NCI-H2081 treated with DMSO at 0.1 percent for 48 hours (cell line): ENCODE measurements around the gene ASS1.

Experiments used
- DNase-seq: peaks from one replicate; lab custom pipeline; 2025; lab: John Stamatoyannopoulos, UW

ASS1 gene

DNA sequence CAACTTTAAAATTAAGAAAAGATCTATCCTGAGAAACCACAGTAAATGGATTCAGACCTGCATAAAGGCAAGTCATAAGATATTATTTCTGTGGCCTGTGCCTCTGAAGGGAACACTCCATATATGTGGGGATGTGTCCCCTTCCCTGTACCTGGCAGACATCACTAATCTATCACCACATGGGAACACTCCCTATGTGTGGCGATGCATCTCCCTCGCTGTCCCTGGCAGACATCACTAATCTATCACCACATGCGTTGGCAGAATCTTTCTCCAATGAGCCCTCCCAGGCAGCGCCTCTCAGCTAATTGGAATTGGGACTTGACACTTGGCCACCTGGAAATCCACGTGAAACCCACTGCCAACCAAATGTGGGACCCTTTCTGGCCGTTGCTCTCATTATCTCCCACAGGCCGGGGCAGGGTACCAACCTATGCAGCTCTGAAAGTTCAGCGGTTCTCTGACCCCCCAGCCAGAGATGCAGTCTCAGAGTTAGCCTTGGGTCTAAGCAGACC, 25.2 kb upstream of the ASS1 start:
- no peak for DNase-seq

DNA sequence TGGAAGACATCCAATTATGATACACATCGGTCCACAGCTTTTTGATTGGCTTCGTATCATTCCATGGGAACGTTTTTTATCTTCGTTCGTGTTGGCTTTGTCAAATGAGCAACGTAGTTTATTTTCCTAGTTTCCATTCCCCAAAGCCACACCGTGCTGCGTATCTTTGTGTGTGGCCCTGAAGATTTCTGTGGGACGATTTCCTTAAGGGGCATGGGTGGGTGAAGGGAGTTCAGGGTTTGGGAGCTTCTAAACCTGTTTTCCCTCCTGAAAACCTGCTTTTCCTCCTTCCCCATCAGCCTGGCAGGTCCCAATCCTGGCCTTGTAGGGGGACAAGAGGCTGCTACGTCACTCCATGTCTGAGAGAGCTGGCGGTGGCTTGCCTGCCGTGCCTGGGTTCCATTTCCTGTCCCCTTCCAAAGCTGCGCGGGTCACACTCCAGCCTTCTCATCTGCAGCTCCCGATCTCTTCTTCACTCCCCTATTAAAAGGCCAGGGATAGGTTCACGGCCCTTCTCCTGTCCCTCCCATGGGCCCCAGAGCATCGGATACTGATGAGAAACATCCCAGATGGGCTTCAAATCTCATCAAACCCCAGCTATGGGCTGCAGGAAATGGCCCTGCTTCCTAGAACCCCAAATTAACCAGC, 23.5 kb upstream of the ASS1 start:
- no peak for DNase-seq

DNA sequence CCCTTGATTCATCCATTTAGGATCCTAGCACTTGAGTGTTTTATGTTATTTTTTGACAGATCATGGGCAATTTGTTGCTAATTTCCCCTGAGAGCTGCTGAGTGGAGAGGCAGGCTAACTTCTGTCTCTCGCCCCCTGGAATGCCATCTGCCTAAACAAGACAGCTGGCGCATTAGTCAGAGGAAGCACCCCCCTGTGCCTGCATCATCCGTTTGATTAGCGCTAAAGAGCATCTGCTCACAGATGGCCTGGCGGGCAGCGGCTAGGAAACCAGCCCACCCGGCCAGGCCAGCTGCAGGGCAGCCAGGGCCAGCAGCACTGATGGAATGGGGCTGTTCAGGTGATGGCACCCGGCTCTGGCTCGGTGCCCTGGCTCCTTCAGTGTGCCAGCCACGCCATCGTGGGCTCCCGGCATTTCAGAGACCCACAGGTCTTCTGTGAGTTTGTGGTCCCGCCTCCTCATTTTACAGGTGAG, 22.9 kb upstream of the ASS1 start:
- DNase-seq, result no peak

DNA sequence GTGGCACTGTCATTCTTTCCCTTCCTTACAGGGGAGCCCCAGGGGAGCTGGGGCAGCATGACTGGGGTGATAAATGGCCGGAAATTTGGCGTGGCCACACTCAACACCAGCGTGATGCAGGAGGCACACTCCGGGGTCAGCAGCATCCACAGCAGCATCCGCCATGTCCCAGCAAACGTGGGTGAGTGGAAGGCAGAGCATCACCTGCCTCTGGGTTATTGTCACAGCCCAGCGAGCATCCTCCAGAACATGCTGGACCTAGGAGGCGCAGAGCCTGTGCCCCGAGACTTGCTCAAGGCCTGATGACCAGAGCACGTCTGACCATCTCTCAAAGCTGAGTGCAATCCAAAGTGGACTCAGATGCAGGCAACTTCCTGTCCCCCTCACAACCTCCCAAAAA, 22.2 kb upstream of the ASS1 start:
- no peak for DNase-seq

DNA sequence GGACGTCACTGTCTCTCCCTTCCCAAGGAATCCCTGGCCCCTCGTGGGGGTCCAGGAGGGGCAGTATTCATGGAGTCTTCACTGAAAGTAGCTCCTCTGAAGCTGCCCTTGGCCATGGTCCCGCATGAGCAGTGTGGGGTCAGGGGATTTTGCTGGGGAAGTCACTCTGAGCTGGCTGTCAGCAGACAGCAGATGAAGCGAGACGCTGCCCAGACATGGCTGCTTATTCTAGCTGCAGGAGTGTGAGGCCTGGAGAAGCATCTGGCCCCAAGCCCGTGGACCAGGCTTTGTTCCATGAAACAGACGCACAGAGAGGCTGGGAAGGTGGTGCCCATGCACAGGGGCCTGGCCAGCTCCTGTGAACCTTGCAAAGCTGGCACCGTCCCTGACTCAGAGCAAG, 21.5 kb upstream of the ASS1 start:
- no peak for DNase-seq

DNA sequence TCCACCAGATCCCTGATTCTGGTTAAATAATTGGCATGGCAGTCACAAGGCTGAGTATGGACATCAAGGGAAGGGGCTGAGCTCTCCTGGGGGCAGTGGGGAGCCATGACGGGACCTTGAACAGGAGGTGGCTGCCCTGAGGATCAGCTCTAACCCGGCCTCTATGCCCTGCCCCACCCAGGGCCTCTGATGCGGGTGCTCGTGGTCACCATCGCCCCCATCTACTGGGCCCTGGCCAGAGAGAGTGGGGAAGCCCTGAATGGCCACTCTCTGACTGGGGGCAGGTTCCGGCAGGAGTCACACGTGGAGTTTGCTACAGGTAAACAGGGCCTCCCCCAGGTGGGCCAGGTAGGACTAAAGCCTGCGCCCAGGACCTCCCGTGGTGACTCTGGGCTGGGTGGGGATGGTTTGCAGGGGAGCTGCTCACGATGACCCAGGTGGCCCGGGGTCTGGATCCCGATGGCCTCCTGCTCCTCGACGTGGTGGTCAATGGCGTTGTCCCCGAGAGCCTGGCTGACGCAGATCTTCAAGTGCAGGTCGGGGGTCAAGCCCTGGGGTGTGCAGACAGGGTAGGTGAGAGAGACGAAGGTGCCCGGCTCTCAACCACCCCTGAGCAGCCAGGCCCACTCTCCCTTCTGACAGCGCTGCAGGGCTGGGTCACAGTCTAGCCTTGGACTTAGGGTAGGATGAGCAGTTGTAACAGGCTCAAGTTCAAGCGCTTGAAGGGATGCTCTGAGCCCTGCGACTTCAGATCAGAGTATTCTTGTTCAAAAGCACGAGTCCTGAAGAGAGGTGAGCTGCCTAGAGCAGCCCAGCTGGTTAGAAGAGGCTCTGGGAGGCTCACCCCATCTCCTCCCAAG, 19.9 kb upstream of the ASS1 start:
- no peak for DNase-seq

DNA sequence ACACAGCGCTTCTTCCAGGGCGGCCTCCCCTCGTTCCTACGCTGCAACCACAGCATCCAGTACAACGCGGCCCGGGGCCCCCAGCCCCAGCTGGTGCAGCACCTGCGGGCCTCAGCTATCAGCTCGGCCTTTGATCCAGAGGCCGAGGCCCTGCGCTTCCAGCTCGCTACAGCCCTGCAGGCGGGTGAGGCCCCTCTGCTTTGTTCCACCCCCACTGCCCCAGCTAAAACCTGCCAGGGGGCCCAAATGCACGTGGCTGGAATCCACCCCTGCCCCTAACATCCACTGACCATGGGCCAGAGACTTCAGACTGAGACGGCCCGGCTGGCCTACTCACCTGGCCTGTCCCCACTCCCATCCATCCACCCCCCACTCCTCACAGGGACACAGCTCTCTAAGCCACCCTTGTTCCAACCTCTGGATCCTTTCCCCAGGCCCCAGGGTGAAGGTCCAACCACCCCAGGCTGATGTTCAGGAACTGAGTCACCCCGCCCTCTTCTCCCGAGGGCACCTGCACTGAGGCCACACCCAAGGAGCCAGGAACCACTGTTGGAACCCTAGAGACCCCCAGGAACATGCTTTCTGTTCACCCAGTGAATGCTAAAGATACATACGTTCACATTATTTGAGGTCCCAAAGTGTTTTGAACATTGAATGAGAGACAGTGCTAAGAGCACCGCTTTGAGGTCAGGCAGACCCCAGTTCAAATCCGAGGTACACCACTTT, 18.9 kb upstream of the ASS1 start:
- DNase-seq, result no peak

DNA sequence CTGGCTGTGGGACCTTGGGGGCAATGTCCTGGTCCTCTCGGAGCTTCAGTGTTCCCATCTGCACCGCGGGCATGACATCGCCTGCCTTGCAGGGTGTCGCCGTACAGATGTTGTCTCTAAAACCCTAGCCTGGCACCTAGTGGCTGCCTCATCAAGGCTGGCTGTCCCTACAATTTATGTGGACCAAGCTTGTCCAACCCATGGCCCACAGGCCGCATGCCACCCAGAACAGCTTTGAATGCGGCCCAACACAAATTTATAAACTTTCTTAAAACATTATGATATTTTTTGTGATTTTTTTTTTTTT, 18.3 kb upstream of the ASS1 start:
- no peak for DNase-seq

DNA sequence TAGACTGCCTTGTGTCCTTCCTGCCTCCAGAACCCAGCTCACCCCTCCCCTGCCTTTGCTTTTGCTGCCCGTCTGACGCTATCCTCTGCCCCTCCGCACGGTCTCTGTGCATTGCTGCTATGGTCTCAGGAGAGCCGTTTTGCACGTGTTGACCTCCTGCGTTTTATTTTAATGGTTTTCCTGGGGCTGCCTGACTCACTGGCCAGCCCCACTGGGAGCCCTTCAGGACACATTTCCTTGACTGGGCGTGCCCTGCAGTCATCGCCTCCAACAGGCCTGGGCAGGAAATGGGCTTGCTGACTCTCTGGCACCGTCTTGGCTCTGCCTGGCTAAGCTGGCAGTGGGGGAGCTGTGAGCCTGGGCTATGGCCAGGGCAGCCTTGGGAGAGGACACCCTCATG, 17.9 kb upstream of the ASS1 start:
- no peak for DNase-seq

DNA sequence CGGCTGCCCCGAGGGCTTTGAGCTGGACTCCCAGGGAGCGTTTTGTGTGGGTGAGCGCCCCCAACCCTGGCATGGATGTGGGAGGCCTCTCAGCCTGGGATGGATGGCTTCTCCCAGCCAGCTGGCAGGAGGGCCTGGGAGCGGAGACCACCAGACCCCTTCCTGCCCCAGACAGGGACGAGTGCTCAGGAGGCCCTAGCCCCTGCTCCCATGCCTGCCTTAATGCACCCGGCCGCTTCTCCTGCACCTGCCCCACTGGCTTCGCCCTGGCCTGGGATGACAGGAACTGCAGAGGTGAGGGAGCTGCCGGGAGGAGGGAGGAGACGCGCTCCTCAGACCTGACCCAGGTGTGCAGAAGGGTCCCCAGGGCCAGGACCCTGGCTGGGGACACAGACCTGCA, 17.4 kb upstream of the ASS1 start:
- DNase-seq, result no peak

DNA sequence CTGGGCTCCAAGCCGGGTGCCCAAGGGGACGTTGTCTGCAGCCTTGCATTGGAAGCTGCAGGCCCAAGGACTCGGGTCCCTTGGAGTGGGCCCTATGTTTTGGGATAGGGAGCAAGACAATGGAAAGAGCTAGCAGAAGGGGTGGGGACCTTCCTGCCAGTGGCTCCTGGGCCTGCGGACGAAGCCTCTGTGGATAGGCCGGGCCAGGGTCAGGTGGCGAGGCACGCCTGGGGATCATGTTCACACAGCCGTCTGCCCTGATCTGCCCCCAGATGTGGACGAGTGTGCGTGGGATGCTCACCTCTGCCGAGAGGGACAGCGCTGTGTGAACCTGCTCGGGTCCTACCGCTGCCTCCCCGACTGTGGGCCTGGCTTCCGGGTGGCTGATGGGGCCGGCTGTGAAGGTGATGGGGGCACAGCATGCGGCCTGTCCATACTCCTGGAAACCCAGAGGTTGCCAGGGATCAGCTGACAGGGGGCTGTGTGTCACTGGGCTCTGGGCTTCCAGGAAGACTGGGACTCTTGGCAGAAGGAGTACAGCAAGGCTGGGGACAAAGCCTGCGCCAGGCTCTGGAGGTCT, 16.6 kb upstream of the ASS1 start:
- DNase-seq, result no peak

DNA sequence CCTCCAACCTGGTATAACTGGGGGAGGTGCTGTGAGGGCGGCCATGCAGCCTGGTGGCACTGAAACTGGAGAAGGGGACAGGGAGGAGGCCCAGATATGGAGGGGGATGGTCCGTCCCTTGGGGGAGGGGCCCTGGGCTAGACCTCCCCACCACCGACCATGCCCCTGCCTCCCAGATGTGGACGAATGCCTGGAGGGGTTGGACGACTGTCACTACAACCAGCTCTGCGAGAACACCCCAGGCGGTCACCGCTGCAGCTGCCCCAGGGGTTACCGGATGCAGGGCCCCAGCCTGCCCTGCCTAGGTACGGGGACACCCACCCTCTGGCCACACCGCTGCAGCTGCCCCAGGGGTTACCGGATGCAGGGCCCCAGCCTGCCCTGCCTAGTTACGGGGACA, 15.4 kb upstream of the ASS1 start:
- no peak for DNase-seq

DNA sequence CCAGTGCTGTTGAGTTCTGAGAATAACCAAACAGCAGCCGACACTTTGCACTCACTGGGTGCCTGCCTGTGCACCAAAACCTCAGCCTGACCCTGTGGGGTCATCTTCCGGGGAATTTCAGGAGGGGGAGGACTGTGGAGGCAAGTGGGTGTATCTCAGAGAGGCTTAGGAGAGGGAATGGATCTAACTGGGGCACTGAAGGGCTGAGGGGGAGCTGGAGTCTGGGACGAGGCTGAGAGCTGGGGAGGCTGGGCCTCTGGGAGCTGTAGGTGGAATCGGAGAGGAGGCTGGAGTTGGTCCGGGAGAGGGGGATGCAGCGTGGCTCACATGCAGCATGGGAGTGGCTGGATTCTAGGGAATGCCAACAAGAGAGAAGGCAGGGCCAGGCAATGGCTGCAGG, 14.9 kb upstream of the ASS1 start:
- DNase-seq, result no peak

DNA sequence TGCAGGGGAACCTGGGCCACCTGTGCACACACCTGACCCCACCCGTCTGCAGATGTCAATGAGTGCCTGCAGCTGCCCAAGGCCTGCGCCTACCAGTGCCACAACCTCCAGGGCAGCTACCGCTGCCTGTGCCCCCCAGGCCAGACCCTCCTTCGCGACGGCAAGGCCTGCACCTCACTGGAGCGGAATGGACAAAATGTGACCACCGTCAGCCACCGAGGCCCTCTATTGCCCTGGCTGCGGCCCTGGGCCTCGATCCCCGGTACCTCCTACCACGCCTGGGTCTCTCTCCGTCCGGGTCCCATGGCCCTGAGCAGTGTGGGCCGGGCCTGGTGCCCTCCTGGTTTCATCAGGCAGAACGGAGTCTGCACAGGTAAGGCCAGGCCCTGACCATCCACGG, 14.5 kb upstream of the ASS1 start:
- DNase-seq, result no peak

DNA sequence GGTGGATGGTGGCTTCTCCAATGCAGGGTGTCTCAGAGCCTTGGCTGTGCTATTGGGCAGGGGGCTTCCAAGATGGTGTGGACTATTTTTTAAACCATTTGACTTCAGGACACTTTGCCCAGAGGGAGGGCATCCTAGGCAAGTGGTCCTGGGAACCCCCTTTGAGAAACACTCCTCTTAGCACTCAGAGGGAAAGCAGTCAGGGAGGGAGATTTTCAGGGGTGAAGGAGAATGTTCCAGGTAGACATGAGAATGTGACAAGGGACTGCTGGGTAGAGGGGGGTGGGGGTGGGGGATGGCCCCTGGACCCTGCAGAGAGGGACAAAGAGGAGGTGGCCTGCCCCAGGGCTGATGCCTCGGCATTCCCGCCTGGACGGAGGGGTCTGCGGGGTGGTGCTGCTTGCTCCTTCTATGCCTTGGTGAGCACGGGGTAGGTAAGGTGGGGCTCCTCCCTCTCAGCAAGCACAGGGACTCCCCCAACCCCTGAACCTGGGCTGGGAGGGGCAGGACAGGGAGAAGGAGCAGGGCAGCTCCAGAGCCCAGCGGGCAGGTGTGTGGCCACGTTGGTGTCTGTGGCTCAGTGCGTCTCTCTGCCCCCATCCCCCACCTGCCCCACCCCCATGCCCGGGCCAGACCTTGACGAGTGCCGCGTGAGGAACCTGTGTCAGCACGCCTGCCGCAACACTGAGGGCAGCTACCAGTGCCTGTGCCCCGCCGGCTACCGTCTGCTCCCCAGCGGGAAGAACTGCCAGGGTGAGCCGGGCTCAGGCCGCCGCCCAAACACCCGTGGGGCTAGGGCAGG, 13.8 kb upstream of the ASS1 start:
- no peak for DNase-seq

DNA sequence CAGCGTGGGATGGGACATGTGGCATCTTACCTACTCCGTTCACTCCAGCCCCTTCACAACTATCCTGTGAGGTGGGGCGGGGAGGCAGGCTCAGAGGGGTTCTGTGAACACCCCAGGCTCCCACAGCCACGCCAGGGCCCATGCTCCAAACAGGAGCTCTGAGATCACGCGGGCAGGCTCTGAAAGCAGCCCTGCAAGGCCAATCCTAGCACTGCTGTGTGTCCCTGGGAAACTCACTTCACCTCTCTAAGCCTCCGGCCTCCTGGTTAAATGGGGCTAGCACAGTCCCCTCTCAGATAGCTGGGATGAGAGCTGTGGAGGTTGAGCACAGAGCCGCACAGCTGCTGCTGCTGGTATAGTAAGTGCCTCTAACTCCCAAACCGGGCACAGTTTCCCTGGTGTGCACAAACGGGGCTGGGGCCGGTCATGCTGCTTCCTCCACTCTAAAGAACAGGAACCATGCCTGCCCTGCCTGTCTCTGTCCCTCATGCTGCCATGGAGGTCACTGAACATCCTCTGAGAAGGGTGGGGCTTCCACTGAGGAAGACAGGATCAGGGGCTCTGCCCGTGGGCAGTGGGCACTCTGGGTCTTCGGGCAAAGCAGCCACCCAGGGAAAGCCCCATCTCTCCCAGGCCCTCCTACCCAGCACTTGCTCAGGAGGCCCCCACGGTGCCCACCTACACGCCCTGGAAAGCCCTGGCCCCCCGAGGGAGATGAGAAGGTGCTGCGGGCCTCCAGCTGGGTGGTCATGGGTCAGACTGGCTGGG, 13.0 kb upstream of the ASS1 start:
- DNase-seq, result no peak

DNA sequence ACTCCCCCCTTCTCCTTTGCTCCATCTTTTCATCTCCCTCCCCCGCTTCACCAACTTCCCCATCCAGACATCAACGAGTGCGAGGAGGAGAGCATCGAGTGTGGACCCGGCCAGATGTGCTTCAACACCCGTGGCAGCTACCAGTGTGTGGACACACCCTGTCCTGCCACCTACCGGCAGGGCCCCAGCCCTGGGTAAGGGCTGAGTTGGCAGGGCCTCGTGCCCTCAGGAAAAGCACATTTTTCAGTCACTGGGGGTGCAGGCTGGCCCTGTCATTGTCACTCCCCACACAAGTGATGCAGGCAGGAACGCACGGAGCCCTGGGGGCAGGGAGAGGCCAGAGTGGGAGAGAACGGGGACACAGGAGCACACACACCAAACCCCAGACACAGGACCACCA, 12.4 kb upstream of the ASS1 start:
- DNase-seq, result no peak

DNA sequence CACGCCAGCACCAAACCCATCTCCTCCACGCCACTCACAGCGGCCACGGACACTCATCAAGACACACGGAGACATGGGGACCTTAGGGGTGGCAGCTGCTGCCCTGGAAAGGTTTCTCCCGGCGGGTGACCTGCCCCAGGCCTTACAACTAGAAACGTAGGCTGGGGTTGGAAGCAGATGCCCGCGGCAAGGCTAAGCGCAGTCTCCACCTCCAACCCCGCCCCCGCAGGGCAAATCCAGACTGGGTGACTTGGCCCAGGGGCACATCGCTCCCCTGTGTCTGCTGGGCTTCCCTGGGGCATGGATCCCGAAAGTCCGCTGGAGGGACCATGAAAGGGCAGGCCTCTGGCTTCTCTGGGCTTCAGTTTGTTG, 12.0 kb upstream of the ASS1 start:
- DNase-seq, result no peak

DNA sequence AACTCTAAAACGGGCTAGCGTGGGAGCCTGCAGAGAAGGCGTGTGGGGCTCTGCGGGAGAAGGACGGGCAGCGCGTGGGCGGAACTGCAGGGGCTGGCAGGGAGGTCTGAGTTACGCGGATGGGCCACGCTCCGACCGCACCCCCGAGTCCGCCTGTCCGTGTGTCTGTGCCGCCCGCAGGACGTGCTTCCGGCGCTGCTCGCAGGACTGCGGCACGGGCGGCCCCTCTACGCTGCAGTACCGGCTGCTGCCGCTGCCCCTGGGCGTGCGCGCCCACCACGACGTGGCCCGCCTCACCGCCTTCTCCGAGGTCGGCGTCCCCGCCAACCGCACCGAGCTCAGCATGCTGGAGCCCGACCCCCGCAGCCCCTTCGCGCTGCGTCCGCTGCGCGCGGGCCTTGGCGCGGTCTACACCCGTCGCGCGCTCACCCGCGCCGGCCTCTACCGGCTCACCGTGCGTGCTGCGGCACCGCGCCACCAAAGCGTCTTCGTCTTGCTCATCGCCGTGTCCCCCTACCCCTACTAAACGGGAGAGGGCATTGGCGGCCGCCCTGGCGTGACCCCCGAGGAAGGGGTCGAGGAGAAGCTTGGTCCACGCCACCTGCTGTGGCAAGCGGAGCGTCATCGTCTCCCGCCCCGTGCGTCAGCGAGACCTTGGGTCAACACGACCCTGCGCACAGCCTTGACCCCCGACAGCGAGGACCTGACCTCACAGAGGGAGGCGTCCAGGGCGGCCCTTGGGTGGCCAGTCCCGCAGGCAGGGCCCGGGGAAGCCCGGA, 11.4 kb upstream of the ASS1 start:
- DNase-seq, result no peak

DNA sequence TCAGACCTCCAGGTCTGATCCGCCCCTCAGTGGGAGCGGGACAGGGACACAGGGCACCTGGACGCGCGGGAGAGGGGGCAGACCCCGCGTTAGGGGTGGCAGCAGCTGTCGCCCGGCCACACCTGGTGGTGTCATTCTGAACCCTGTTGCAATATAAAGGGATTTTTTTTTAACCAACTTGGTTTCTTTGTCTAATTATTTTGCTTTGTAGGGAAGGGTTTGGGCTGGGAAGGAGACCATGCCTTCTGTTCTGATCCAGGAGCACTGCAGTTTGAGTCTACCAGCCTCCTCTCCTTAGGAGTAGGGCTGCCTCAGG, 10.9 kb upstream of the ASS1 start:
- no peak for DNase-seq
